ENCODE data around the gene ADARB2. TPM values are rescaled to one million over a fixed set of nuclear protein-coding genes. Genes with fewer than 3 reads are reported as not detected.

Gene ADARB2
- total and polyA plus RNA-seq, 4 donors, result 0.55 to 0.70 (median 0.59) TPM; not detected in 1

DNA sequence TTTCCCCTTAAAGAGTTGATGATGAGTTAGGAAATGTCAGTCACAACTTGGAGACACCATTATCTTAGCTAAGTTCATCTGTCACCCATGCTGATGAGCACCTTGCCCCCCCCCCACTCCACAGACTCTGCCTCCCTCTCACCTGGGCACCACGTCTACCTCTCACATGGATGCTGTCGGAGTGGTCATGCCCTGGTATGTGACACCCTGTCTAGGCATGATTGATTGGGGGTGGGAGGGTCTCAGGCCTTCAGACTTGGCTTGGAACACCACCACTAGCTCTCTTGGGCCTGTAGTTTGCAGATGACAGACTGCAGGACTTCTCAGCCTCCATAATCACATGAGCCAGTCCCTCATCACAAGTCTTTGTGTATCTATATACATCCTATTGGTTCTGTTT is 603.2 kb downstream of the ADARB2 start:
- H3K27ac ChIP-seq (ENCODE audit: low read depth in 1 of 2, low read length in 2 of 2), result no peak overlapping the region
- peaks cover 0 to 3% (median under 1%) of the 10 kb centered on the region in 4 donors for H3K9me3 ChIP-seq (ENCODE audit: control insufficient read depth in 4 of 4, low read length in 3 of 4)
- TF ChIP-seq, protein P1, sequence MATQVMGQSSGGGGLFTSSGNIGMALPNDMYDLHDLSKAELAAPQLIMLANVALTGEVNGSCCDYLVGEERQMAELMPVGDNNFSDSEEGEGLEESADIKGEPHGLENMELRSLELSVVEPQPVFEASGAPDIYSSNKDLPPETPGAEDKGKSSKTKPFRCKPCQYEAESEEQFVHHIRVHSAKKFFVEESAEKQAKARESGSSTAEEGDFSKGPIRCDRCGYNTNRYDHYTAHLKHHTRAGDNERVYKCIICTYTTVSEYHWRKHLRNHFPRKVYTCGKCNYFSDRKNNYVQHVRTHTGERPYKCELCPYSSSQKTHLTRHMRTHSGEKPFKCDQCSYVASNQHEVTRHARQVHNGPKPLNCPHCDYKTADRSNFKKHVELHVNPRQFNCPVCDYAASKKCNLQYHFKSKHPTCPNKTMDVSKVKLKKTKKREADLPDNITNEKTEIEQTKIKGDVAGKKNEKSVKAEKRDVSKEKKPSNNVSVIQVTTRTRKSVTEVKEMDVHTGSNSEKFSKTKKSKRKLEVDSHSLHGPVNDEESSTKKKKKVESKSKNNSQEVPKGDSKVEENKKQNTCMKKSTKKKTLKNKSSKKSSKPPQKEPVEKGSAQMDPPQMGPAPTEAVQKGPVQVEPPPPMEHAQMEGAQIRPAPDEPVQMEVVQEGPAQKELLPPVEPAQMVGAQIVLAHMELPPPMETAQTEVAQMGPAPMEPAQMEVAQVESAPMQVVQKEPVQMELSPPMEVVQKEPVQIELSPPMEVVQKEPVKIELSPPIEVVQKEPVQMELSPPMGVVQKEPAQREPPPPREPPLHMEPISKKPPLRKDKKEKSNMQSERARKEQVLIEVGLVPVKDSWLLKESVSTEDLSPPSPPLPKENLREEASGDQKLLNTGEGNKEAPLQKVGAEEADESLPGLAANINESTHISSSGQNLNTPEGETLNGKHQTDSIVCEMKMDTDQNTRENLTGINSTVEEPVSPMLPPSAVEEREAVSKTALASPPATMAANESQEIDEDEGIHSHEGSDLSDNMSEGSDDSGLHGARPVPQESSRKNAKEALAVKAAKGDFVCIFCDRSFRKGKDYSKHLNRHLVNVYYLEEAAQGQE (IDR thresholded peaks at IDR 0.05), result no peak
- TF ChIP-seq SP1 (IDR thresholded peaks at IDR 0.05) (no peak), NR2F2 (IDR thresholded peaks at IDR 0.05) (no peak), EGR1 (IDR thresholded peaks at IDR 0.05; ENCODE audit: low read depth in 2 of 2) (no peak), RAD21 (IDR thresholded peaks at IDR 0.05) (no peak), ATF3 (IDR thresholded peaks at IDR 0.05) (no peak), TAF1 (conservative IDR thresholded peaks at IDR 0.05) (no peak), RXRA (IDR thresholded peaks at IDR 0.05) (no peak), MAX (IDR thresholded peaks at IDR 0.05) (no peak), YY1 (IDR thresholded peaks at IDR 0.05) (no peak), HNF4G (IDR thresholded peaks at IDR 0.05) (no peak), GABPA (IDR thresholded peaks at IDR 0.05 in 1 of 2, conservative IDR thresholded peaks at IDR 0.05 in 1 of 2) (no peak), CTCF (IDR thresholded peaks at IDR 0.05; ENCODE audit: low read depth, low read length, missing input control) (no peak), HNF4A (conservative IDR thresholded peaks at IDR 0.05) (no peak), FOXA2 (IDR thresholded peaks at IDR 0.05) (no peak), FOXA1 (IDR thresholded peaks at IDR 0.05) (no peak), JUND (IDR thresholded peaks at IDR 0.05) (no peak)
- TF ChIP-seq, protein P2, sequence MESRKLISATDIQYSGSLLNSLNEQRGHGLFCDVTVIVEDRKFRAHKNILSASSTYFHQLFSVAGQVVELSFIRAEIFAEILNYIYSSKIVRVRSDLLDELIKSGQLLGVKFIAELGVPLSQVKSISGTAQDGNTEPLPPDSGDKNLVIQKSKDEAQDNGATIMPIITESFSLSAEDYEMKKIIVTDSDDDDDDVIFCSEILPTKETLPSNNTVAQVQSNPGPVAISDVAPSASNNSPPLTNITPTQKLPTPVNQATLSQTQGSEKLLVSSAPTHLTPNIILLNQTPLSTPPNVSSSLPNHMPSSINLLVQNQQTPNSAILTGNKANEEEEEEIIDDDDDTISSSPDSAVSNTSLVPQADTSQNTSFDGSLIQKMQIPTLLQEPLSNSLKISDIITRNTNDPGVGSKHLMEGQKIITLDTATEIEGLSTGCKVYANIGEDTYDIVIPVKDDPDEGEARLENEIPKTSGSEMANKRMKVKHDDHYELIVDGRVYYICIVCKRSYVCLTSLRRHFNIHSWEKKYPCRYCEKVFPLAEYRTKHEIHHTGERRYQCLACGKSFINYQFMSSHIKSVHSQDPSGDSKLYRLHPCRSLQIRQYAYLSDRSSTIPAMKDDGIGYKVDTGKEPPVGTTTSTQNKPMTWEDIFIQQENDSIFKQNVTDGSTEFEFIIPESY (IDR thresholded peaks at IDR 0.05), result no peak
- no peaks in the 10 kb centered on the region for H3K27me3 ChIP-seq (ENCODE audit: control insufficient read depth in 4 of 4, insufficient read depth in 4 of 4, low read length in 3 of 4)
- no peak overlapping the region for H3K9ac ChIP-seq (ENCODE audit: low read depth in 1 of 2, low read length in 2 of 2)
- 77% methylated on average over 2 of the region's 2 CpGs for WGBS
- peaks cover 10 to 25% (median 17%) of the 10 kb centered on the region in 4 donors for H3K36me3 ChIP-seq (ENCODE audit: control insufficient read depth in 4 of 4, insufficient read depth in 3 of 4, low read depth in 1 of 4, low read length in 3 of 4)
- DNase-seq (ENCODE audit: low spot score), result peak; percentile 17
- no peaks in the 10 kb centered on the region for H3K4me1 ChIP-seq (ENCODE audit: control insufficient read depth in 4 of 4, insufficient read depth in 4 of 4, low read length in 3 of 4)
- H3K4me3 ChIP-seq (ENCODE audit: low read depth in 1 of 3, low read length in 3 of 3), result no peak overlapping the region
